ENCODE measurements around the gene RAET1E. TPM values are rescaled to one million over a fixed set of nuclear protein-coding genes. Genes with fewer than 3 reads are reported as not detected.

The RAET1E gene
- total and polyA plus RNA-seq, 9 of the 15 experiments (the other 6 are each of a cell fraction or from before 2014, with no cell fraction given): not detected

GRCh38 chr6:149934249-149935156 is 36.6 kb upstream of the RAET1E start (continued):
- TF ChIP-seq REST (IDR thresholded peaks at IDR 0.05; ENCODE audit: borderline replicate concordance) (peak; percentile 90), REST (CRISPR knock-in tag; IDR thresholded peaks at IDR 0.05; ENCODE audit: low read depth) (no peak), NFIX (CRISPR knock-in tag; IDR thresholded peaks at IDR 0.05; ENCODE audit: low read depth) (no peak), MECOM (CRISPR knock-in tag; IDR thresholded peaks at IDR 0.05) (no peak), FUS (optimal IDR thresholded peaks at IDR 0.05; ENCODE audit: low read depth, low read length) (no peak), RERE (CRISPR knock-in tag; IDR thresholded peaks at IDR 0.05; ENCODE audit: borderline replicate concordance) (no peak), GATAD2A (IDR thresholded peaks at IDR 0.05) (no peak), JUN (IDR thresholded peaks at IDR 0.05; ENCODE audit: borderline replicate concordance, low read depth, low read length) (peak; percentile 98), JUN (CRISPR knock-in tag; IDR thresholded peaks at IDR 0.05; ENCODE audit: borderline replicate concordance) (peak; percentile 95; the same call in 1 of the 2 replicates), RBM15 (IDR thresholded peaks at IDR 0.05; ENCODE audit: insufficient read depth, low read length) (no peak), ELF4 (CRISPR knock-in tag; IDR thresholded peaks at IDR 0.05) (no peak), MLX (CRISPR knock-in tag; conservative IDR thresholded peaks at IDR 0.05) (no peak), TARDBP (IDR thresholded peaks at IDR 0.05) (peak; percentile 99)

Measured in K562 (cell line).